GM18909 (cell line): ENCODE data around the gene PDZD7.
A peak's percentile ranks its signal among the peaks of the same experiment; 100 is the strongest.

ENCODE experiments used
- ATAC-seq: cut with Tn5 transposase; IDR thresholded peaks from one replicate; pipeline ENCODE4 v1.9.1; 2021; ENCODE audit warnings: mild to moderate bottlenecking; ENCODE audit not compliant: unreplicated experiment, poor library complexity

Gene PDZD7

DNA sequence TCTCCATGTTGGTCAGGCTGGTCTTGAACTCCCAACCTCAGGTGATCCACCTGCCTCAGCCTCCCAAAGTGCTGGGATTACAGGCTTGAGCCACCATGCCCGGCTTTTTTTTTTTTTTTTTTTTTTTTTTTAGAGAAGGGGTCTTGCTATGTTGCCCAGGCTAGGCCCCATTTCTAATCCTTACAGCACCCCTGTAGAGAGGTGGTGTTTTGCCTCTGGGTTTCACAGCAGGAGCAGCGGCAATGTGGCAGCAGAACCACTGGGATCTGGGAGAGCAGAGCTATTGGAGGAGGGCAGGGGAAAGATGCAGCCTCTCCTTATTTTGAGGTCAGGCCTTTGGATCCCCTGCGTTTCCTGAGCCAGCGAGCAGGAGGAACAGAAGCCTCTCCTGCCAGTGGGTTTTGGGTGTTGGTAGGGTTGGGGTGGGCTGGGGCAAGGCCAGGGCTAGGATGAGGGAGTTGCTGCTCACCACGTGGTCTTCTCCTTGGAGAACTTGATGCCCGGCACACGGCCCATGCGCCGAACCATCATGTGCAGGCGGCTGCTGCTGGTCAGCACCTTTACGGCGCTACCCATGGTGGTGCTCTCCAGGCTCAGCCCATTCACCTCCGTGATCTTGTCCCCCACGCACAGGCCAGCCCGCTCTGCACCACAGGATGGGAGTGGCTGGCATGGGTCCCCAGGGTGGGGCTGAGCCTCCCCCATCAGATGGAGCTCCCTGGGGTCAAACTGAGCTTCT, 7.8 kb downstream of the PDZD7 start:
- no peak for ATAC-seq

DNA sequence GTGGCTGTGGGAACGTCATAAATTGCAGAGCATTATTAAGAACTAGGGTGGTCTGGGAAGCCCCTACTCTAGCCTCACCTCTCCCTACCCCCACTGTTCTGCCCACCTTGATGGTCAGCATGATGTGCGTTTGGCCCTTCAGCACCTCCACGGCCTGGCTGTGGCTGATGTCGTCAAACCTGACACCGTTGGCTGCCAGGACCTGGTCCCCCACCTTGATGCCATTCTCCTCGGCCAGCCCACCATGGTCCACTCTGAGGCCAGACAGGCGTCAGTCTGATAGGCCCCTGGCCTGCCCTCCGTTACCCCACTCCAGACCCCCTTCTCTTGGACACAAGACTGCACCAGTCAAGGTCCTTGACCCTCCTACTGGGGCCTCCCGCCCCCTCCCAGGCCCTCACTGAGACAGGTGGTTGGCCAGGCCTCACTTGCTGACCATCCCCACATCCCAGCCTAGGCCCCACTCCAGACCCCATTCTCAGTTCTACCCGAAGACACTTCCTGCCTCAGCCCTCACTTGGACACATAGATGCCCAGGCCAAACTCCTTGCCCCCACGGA, 9.2 kb downstream of the PDZD7 start:
- no peak for ATAC-seq

DNA sequence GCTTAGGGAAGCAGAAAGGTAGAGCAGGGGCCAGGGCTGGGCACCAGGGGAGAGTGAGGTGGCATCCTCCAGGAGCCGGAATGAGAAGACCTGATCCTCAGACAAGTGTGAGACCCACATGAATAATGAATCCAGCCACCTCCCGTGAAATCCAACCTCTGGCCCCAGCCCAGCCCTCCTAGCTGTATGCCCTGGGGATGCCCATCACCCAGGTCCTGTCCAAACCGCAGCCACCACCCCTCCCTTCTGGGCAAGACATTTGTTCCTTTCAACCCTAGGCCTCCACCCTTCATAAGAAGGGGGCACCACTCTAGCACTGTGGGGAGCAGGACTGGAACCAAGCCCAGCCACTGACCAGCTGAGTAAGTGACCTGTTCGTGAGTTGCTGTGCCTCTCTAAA, 9.7 kb downstream of the PDZD7 start:
- ATAC-seq, result no peak

DNA sequence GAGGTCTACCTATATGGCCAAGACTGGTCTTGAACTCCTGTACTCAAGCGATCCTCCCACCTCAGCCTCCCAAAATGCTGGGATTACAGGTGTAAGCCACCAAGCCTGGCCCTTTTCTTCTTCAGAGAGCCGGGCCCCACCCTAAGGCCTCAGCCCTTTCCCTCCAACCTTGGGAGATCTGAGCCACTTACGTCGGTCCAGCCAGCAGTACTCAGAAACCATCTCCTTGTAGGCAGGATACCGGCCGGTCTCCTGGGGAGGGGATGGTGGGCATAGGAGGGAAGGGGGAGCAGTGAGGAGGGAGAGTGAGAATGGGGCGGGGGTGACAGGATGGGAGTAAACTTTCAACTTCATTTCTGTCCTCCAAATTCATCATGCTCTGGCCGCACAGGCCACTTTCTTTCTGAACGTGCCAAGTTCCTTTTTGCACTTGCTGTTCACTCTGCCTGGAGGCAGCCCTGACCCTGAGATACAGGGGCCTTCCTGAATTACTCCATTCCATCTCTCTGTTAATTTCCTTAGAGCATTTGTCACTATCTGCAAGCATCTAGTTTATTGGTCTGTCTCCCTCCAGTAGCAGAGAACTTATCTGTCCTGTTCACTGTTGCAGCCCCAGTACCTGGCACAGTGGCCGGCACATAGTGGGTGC, 10.4 kb downstream of the PDZD7 start:
- ATAC-seq, result no peak

DNA sequence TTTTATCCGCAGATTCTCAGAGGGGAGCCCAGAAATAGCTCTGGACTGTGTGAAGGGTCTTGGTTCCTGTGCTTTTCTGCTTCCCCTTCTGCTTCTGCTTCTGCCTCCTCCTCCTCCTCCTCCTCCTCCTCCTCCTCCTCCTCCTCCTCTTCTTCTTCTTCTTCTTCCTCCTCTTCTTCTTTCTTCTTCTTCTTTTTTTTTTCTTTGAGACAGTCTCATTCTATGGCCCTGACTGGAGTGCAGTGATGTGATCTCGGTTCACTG, 11.6 kb downstream of the PDZD7 start:
- no peak for ATAC-seq

DNA sequence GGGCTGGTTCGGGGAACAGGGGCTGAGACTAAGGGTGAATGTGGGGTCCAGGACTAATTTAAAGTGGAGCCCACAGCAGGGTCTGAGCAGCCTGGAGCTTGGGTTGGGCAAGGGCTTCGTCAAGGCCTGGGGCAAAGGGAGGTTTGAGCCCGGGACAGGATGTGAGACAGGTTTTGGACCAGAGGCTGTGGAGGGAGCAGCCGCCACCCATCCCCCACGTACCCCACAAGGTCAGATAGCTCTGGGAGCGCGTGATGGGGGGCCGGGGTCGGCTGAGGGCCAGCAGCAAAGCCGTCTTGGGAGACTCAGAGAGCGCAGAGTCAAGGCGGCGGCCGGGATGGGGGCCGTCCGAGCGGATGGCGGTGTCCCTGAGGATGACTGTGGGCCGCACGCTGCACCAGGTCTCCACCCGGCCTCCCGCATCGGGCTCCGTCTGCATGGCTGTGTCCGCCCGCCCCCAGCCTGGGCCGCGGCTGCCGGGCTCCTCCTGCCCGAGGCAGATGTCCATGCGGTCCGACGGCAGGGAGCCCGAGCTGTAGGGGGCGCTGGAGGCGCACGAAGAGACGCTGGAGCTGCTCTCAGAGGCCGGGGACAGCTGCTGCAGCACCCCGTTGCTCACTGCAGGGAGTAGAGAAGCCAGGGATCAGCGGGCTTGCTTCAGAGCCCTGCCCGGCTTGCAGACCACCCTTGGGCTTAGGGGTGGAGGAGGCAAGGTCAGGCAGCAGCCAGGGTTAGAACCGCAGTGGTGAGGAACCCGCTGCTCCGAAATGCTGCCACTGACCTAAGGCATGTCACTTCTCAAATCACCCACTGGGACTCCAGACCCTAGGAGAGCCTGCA, 12.1 kb downstream of the PDZD7 start:
- no peak for ATAC-seq

DNA sequence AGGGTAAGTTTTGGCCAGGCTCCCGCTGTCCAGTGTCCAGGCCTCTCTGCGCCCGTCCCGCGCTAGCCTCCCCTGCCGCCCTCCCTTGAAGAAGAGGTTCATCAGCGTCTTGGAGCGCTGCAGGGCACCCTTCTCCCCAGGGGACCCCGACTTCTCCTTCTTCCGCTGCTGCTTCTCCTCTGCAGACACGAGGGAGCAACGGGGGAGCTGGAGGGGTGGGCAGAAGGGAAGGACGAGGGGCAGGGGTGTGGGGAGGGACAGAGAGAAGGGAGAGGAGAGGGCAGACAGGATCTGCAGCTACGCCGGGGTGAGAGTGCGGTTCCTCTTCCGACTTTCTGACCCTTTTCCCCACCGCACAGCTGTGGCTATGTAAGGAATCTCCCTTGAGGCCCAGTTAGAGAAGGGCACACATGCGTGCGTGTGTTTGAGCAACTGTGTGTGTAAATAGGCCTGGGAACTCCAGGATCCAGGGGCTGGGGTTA, 12.8 kb downstream of the PDZD7 start:
- ATAC-seq, result no peak

DNA sequence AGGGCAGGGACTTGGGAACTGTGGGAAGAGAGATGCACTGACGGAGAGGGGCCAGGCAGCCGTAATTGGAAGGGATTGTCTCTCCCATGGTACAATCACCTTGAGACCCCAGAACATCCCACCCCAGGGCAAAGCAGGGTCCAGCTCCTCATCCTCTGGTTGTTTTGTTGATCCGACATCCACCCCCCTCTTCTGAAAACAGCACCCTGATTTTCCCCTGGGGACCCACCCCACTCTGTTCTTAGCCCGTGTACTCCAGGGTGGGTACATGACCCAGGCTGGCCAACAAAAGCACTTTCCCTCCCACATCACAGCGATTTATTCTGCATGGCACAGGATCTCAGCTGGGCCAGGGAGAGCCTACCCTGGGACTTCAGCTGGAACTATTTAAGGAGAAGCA, 14.1 kb downstream of the PDZD7 start:
- ATAC-seq, result no peak

DNA sequence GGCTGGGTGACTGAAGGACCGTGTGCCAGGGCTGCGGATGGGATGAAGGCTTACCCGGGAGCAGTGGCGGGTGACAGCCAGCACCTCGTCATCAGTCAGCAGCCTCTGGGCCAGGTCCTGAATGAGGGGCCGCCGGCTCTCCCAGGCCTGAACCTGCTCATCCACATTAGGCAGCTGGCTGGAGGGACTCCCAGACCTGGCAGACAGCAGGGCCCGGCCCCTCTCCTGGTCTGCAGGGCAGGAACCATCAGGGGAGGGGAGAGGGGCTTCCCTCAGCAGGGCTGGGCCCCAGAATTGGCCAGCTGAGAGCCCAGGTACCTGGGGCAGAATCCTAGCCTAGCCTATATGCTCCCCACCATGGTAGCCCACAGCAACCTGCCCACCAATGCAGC, 15.4 kb downstream of the PDZD7 start:
- no peak for ATAC-seq

DNA sequence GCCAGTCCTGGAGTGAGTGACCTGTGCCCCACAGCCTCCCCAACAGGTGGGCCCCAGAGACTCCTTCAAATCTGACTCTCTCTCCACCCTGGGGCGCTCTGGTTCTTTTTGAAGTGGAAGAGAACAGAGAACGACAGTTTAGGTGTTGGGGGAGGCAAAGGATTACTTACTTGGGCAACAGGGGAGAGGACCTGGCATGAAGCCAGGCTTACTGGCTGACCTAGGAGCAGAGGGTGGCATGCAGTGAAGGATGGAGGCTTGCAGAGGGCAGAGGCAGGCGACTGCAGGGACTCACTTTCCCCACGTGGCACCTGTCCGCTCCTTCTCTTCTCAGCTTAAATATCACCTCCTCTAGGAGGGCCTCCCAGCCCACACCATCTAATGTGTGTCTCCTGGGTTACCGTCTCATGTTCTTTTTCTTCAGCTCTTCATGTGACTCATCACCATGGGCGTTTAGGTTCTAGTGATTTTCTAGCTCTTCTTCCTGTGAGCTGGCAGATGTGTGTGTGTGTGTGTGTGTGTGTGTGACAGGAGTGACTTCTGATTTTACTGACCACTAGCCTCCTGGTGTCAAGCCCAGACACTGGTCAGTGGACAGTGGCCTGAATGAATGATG, 15.9 kb downstream of the PDZD7 start:
- ATAC-seq, result no peak

DNA sequence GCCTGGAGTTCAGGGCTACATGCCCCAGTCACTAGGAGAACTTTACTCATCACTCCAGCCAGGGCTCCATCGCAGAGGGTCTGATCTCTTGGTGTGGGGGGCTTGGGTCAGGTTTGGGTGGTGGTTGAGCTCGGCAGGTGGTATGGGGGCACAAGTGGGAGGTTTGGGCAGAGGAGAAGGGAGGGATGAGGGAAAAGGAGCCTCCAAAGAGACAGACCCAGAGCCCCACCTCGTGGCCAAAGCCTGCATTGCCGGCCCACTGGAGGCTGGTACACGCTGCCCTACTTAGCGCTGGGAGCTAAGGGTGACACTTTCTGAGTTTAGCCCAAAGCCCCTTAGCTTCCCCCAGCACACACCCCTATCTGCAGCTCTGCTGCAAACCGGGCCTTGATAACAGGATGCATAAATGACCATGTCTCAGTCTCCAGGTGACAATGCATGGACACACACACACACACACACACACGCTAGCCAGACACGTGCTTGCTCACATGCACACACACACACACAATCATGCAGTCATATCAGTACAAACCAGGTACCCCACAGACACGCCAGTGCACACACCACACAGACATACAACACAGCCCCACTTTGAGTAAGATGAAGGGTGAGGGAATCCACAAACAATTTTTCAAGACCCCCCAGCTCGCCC, 16.6 kb downstream of the PDZD7 start:
- peak; percentile 47 for ATAC-seq

DNA sequence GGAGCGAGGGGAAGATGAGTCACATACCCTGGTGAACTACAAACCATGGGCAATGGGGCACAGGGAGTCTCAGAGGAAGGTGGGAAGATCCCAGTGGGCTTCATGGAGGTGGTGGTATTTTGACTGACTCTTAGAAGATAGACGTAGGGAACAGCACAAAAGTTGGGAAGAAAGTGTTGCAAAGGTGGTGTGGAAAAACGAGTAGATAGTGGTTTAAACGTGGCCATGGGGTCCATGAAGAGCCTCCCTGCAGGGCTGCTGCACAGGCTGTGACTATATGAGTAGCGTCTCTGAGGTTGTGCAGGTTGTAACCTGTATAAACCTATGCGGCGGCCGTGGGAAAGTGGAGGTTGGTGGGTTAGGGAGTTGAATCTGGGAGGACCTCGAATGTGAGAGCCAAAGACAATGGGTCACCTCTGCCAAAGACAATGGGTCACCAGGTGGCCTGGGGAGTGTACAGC, 17.5 kb downstream of the PDZD7 start:
- ATAC-seq, result no peak

DNA sequence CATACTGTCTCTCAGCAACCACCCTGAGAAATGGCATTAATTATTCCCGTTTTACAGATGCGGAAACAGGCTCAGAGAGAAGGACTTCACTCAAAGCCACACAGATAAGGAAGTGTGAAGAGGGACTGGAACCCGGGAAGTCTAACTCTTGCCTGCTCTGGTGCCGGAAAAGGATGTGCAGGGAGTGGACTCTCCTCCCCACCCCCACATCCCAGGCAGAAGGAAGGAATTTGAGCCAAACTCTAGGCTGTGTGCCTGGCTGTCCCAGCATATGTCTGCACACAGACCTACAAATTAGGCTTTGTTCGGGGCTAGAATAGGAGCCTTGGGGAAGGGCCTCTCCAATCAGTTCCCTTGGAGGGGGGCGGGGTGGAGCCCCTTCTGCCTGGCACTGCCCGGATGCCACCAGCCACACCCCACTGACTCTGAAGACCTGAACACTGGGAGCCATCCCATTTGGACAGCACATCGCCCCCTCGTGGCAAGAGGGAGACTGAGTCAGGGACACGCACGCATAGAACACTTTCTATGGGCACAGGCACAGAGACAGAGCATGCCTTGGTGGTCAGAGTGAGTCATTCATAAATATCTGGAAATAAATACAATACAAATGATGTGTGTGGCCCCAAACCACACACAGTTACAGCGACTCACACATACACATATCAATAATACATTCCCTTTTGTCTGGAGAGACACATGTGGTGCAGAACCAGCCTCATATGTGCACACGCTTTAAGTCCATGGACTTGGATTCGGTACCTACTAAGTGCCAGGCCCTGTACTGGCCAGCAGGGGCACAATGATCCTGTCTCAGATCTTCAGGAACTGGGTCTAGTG, 18.2 kb downstream of the PDZD7 start:
- ATAC-seq, result peak; percentile 76

DNA sequence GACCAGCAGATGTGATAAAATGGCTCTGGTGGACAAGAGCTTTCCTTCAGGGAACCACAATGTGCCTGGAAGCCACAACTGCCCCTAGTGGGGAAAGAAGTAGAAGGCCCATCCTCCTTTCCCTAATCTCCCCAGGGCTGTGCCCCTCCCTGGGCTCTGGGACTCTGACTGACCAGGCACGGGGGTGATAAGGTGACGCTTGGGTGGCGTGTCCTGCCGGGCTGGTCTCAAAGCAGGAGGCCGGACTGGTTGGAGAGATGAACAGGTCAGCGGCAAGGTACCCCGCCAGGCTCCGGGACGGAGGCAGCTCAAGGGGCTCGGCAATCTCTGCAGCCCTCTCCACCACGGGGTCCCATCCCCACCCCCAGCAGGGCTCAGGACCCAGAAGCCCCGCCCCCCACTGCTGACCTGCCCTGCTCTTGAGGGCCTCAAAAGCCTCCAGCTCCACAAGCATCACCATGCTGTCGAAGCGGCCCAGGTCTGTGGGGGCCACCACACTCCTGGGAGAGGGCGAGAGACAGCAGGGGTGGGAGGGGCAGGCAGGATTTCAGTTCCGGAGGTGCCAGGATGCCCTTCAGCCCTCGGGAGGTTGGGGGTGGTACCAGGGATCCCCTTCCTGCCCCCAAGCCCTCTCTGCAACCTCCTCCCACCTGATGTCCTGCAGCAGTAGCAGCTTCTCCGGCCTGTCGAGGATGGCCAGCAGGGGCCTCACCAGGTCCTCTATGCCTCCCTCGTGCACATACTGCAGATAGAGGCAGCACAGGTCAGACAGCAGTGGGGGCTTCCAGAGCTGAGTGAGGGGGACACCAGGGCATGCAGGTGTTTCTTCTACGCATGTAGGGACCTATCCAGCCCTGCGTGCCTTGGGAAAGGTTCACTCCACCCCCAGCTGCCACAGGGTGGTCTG, 19.2 kb downstream of the PDZD7 start:
- ATAC-seq, result no peak

DNA sequence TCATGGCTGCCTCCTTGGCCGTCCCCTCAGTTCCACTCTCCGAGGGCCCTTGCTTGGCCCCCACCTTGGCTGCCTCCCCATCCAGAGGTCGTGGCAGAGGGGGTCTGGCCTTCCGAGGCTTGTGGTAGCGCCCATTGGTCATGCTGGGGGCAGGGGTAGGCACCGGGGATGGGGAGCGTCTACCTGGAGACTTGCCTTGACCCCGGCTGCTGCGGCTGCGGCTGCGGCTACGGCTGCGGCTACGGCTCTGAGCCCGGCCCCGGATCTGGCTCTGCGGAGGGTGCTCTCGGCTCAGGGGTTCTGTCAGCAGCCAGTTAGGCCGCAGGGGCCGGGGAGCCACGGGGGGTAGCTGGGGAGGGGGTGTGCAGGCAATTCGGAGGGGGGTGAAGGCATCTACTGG, 20.6 kb downstream of the PDZD7 start:
- ATAC-seq, result no peak

DNA sequence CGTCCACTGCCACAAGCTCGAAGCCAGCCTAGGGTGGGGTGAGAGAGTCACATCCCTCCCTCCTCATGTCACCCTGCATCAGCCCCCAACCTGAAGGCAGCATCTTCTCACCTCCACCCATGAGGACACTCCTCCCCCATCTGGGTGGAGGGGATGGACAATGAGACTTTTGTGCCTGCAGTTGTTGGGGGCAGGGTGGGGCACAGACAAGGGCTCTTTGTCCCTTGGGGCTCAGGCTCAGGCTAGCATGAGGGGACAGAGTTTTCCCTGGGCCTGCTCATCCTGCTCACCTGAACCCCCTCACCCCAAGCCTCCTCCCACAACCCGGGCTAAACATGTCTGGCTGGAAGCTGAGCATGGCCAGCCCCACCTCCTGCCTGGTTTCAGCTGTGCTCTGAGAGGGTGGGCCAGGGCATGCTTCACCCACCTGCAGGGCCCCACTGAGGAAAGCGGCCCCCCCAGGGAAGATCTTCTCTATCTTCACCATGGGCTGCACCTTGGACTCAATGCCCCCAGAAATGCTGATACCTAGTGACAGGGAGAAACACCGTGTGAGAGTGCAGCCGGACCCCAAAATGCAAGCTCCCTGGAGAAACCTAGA, 22.0 kb downstream of the PDZD7 start:
- ATAC-seq, result no peak

DNA sequence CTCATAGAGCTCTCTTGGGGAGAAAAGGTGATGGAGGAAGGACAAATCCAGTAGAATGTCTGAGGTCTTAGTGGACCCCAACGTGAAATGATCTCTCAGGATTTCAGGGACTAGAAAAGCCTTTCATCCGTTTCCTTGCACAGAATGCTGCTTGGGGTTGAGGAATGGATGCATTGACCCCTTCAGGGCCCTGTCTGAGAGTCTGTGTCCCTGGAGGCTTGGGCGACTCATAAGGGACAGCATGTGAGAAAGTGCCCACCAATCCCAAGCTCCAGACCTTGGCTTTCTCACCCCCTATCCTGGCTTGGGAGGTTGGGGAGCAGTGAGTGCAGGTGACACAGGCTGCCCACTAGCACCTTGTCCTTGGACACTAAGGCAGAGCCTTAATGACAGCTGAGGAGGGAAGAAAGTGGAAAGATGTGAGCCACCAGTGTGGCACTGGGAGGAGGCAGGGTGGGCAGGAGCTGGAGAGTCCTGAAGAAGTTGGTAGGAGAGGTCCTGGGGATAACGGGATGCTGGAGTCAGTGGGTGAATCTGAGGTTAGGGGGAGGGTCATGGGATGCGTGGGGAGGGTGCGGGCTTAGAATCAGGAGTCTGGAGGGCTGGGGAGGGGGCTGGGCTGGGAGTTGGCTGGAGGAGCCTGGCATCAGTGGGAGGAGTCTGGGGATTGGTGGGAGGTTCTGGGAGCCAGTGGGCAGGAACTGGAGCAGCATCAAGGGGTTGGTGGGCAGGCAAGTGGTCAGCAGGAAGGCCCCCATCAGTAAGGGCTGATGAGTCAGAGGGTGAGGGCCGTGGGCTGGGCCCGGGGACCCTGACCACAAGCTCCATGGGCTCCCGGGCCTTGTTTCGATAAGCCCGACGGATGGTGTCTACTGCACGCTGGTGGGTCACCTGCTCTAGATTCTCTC, 22.8 kb downstream of the PDZD7 start:
- ATAC-seq, result no peak
